ENCODE data around the gene TREML1.

DNA sequence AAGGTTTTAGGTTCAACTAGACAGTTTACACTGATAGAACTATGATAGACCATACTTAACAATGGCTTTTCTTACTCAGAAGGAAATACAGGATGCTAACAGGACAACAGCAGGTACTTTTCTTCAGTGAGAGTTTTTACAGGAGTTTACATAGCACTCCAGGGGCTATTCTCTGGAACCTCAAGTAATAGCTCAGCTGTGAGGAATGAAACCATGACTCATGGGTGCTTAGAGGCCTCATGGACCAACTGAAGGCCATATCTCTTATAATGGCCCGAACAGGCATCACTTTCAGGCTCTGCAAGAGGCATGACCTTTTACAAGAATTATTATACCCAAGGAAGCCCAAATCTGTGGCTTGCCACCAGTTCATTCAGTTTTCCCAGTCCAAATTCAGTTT, 31.8 kb downstream of the TREML1 start:
- no peak for TF ChIP-seq POLR2A (IDR thresholded peaks at IDR 0.05)
- TF ChIP-seq, protein P1, sequence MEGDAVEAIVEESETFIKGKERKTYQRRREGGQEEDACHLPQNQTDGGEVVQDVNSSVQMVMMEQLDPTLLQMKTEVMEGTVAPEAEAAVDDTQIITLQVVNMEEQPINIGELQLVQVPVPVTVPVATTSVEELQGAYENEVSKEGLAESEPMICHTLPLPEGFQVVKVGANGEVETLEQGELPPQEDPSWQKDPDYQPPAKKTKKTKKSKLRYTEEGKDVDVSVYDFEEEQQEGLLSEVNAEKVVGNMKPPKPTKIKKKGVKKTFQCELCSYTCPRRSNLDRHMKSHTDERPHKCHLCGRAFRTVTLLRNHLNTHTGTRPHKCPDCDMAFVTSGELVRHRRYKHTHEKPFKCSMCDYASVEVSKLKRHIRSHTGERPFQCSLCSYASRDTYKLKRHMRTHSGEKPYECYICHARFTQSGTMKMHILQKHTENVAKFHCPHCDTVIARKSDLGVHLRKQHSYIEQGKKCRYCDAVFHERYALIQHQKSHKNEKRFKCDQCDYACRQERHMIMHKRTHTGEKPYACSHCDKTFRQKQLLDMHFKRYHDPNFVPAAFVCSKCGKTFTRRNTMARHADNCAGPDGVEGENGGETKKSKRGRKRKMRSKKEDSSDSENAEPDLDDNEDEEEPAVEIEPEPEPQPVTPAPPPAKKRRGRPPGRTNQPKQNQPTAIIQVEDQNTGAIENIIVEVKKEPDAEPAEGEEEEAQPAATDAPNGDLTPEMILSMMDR (IDR thresholded peaks at IDR 0.05), result no peak
